GM12874 (cell line): ENCODE results near the gene JAM2.

ENCODE experiments used
- CTCF ChIP-seq: IDR thresholded peaks from 2 replicates; pipeline ENCODE4 v1.5.1; 2011; ENCODE audit warnings: low read depth, mild to moderate bottlenecking, control low read depth, low read length, moderate library complexity; ENCODE audit not compliant: insufficient read depth

Gene JAM2

GRCh38 chr21:25676451-25676850 is 37.4 kb downstream of the JAM2 start:
- no peak for TF ChIP-seq CTCF

DNA sequence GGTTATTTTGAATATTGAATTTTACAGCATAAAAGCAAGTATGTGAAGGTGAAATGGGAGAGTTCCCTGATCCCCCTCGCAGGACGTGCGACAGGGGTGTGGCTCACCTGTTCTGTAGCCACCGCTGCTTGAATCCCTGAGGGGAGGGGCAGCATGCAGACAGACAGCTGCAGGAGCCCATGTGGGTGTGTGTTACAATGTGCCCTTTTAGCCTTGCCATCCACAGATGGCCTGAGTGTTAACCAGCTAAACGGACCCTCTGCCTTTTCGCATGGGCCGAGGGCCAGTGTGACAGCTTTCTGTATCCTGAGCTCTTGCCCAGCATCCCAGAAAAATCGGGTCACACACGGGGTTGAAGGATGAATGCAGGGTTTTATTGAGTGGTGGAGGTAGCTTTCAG is 43.3 kb downstream of the JAM2 start:
- TF ChIP-seq CTCF: no peak

- TF ChIP-seq CTCF: no peak
These were observed 48.7 kb downstream of the JAM2 start for GRCh38 chr21:25687787-25688186.

DNA sequence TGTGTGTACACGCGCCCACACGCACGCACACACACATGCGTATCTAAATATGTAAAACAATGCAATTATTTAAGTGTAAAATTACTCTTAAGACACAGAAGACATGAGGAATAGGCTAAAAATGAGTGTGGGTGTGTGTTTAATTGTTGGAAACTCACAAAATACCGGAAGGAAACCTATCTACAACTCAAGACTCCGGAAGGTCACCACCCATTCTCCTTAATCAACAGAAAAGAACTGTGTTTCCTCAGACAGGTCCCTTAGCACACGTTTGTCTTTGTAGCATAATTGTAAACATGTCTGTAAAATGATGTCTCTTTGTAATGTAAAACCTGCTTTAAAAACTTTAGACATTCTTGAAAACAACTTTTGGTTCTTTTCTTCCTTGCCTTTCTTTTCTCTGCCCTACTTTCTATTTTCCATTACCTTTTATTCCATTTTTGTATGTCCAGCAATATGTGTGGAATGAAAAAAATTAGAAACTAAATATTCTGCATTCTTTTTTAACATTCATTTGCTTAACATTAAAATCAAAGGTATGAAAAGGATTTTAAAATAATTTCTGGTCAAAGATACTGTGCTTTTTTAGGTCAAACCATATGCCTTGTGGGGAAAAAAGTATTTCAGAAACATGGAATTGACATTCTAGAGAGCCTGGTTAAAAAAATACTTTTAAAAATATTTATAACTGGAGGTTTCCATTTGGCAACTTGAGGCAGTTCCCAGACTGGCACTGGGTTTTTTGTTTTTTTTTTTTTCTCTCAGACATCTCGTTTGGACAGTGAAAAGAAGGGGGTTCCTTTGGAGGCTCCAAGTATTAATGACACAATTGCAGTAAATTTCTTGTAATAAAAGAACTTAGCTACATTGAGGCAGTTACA is 49.5 kb downstream of the JAM2 start:
- TF ChIP-seq CTCF: no peak

GRCh38 chr21:25689226-25689625 is 50.2 kb downstream of the JAM2 start:
- no peak for TF ChIP-seq CTCF

DNA sequence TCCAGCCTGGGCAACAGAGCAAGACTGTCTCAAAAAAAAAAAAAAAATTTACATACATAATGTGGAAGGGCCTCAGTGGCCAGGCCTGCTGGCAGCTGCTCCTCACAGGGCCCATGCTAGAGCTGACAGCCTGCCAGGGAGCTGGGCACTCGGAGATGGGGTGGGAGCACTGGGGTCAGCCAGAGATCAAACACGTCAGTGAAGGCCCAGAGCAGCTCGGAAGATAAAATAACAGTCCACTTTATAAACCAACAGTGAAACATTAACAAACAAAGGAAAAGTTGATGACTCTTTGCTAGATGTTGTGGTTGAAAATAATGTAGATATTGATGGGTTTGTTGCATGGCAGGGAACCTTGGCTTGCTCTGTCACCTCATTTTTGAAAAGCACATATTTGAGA is 52.9 kb downstream of the JAM2 start:
- TF ChIP-seq CTCF: no peak

DNA sequence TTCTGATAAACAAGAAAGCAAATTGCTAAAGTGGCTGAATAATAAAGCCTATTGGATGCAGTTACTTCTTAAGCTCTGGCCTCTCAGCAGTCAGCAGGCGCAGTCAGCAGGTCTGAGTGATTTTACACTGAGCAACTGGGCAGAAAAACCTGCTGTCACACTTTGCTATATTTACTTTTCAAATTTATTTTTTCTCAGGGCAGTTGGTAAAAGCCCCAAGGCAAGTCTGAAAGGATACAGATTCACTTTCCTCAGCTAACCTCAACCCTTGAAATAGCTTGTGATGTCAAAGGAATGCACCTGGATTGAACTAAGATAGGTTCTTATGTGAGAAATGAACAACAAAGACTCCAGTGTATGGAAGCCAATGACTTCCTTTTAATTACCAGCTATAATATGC is 61.7 kb downstream of the JAM2 start:
- TF ChIP-seq CTCF: no peak
